ENCODE data around the gene C19orf44.
"Not testable (repeated sequence)": the region's sequence is repeated elsewhere in the genome, so short reads cannot be mapped to it uniquely, and the experiment has no call there.

The C19orf44 gene

DNA sequence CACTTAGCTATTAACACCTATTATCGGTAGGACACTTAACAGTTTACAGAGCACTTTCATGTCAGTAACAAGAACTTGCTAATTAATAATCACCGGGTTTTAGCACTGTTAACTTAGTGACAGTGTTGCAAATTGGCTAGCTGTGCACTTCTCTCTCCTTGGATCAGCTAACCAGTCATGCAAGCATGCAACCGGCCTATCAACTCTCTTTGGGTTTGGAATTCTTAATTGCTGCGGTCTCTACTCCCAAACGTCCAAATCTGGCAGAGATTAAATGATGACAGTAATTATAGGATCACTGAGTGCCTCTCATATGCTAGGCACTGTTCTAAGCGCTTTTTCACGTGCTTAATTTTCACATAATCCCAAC lies 25.7 kb upstream of the C19orf44 start:
- no peak for DNase-seq

DNA sequence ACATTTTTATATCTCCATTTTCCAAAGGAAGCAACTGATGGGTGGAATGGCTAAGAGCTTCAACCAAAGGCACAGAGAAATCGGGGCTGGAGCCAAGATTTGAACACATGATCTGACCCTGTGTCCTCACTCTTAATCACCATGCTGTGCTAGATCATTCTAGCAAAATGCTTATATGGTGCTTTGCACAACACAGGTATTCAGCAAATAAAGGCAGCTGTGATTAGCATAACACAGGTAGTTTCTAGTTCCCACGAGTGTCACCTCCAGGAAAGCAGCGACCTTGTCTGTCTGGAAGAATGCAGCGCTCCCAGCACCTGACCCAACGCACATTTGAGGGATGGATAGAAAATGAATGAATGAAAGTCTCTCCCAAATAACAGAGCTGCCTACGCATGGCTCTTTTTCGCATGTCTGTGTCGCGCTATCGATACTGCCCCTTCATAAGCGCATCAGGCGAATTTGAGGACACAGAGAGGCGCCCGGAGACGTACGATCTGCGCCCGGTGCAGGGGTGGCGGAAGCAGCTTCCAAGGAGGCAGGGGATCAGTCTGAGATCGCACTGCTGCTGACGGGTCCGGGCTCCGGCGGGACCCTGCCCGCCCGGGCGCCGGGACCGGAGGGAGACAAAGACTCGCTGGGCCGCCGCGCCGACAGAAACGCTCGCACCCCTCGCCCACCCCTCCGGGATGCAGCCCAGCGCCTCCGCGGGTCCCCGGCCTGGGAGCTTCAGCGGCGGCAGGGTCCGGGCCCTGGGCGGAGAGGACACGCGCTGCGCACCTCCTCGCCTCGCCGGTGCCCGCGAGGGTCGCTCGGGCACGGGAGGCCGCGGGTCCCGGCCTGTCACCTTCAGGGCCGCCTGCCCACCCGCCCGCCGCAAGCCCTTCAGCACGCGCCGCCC lies 25.0 kb upstream of the C19orf44 start:
- DNase-seq, result no peak

DNA sequence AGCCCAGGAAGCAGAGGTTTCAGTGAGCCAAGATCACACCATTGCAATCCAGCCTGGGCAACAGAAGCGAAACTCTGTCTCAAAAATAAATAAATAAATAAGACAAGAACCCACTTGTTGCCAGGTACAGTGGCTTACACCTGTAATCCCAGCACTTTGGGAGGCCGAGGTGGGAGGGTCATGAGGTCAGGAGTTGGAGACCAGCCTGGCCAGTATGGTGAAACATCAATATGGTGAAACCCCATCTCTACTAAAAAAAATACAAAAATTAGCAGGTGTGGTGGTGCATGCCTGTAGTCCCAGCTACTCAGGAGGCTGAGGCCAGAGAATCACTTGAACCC lies 23.7 kb upstream of the C19orf44 start:
- DNase-seq, result not testable (repeated sequence)

DNA sequence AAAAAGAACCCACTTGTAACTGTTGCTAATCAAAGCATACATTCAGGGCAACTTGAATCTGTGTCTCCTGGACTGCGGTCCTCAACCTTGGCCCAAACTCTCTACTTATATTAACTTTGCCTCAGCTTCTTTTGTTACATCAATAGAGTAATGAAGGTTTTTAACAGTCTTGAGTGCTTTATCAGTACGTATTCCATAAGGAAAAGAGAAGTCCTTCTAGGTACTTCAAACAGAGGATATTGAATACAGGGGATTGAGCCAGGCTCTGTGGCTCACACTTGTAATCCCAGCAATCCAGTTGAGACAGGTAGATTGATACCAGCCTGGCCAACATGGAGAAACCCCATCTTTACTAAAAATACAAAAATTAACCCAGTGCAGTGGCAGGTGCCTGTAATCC lies 23.2 kb upstream of the C19orf44 start:
- DNase-seq, result no peak

DNA sequence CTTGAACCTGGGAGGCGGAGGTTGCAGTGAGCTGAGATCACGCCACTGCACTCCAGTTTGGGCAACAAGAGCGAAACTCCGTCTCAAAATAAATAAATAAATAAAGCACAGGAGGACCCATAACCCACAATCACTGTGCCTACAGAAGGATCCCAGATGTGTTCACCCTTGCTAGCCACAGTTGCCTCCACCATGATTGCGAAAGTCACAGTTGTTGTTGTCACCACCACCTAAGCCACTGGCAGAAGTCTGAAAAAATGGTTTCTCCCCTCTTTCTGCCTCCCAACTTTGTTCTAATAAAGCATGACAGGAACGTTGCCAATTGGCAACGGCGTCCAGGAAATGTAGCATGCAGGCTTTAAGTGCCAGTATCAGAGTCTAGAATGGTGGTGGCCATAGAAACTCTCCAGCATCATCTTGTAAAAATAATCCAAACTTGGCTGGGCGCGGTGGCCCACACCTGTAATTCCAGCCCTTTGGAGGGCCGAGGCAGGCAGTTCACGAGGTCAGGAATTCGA lies 22.3 kb upstream of the C19orf44 start:
- DNase-seq, result no peak

DNA sequence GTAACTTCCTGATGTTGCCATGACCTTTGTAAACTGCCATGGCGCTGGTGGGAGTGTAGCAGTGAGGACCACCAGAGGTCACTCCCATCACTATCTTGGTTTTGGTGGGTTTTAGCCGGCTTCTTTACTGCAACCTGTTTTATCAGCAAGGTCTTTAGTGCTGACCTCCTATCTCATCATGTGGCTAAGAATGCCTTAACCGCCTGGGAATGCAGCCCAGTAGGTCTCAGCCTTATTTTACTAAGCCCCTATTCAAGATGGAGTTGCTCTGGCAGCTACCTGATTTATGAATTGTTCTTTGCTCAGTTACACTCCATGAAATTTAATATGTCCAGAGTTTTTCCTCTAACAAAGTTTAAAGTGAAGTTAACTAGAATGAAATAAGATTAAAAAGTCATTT lies 19.8 kb upstream of the C19orf44 start:
- DNase-seq, result no peak

DNA sequence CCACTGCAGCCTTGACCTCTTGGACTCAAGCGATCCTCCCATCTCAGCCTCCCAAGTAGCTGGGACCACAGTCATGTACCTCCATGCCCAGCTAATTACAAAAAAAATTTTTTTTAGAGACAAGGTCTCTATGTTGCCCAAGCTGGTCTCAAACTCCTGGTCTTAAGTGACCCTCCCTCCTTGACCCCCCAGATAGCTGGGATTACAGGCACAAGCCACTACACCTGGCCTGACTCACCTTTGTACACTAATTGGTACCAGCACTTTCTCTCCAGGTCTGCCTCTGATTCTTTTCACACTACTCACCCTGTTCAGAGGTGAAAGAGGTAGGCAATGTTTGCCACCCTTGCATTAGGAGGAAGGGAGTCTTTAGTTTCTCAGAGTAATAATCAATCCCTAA lies 18.9 kb upstream of the C19orf44 start:
- no peak for DNase-seq

DNA sequence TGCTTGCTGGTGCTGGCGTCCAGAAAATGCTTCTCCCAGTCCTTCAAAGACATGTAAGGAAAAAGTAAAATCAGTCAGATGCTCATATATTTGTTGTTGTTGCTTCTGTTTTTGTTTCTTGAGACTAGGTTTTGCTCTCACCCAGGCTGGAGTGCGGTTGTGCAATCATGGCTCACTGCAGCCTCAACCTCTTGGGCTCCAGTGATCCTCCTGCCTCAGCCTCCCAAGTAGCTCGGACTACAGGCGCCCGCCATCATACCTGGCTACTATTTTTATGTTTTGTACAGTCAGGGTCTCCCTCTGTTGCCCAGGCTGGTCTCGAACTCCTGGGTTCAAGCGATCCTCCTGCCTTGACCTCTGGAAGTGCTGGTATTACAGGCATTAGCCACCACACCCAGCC lies 13.4 kb upstream of the C19orf44 start:
- no peak for DNase-seq

DNA sequence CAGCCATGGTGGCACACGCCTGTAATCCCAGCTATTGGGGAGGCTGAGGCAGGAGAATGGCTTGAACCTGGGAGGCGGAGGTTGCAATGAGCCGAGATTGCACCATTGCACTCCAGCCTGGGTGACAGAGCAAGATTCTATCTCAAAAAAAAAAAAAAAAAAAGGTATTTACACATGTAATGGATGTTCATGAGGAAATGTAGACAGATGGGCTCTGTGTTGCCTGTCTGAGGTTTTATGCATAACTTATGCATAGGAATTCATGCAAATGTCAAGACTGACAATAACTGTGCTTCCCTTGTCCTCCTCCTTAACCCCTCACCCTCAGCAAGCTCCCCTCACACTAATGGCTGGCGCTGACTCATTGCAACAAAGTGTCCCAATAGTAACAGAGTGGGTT lies 9.7 kb upstream of the C19orf44 start:
- not testable (repeated sequence) for DNase-seq

DNA sequence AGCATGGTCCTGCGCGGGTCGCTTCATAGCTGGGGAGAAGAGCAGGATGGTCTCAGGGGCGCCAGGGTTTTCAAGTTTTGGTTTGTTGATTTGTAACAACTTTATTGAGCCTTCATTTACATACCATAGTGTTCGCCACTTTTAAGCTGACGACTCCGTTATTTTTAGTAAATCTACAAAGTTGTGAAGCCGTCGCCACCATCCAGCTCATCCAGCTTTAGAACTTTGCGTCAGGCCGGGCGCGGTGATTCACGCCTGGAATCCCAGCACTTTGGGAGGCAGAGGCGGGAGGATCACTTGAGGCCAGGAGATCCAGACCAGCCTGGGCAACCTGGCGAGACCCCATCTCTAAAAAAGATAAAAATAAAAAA lies 404 bp downstream of the C19orf44 start:
- DNase-seq, result no peak

DNA sequence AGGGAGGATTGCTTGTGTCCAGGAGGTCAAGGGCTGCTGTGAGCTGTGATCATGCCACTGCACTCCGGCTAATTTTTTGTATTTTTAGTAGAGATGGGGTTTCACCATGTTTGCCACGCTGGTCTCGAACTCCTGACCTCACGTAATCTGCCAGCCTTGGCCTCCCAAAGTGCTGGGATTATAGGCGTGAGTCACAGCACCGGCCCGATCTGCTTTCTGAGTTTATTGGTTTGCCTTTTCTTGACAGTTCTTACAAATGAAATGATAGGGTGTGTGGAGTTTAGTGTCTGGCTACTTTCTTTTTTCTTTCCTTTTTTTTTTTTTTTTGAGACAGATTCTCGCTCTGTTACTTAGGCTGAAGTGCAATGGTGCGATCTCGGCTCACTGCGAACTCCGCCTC lies 848 bp downstream of the C19orf44 start:
- DNase-seq, result no peak

DNA sequence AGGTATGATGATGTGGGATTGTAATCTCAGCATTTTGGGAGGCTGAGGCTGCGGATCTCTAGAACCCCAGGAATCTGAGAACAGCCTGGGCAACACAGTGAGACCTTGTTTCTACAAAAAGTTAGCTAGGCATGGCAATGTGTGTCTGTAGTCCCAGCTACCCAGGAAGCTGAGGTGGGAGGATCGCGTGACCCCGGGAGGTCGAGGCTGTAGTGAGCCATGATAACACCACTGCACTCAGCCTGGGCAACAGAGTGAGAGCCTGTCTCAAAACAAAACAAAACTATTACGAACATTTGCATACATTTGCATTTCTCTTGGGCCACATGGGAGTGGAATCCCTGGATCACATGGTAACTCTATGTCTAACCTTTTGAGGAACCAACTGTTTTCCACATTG lies 1.6 kb downstream of the C19orf44 start:
- no peak for DNase-seq

DNA sequence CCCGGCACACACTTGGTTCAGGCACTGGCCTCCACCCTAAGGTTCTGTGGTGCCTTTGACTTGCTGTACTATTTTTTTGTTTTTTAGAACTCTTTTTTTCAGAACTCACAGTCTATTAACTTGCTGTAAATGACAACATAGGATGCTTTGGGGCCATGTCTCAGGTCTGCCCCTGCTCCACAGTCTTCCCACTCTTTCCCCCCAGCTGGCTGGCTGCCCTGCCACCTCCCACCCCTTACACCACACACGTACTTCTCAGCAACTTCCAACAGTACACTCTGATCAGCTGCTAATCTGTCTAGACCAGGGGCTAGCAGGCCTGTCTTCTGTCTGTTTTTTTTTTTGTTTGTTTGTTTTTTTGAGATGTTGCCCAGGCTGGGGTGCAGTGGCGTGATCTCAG lies 8.1 kb downstream of the C19orf44 start:
- DNase-seq, result no peak

DNA sequence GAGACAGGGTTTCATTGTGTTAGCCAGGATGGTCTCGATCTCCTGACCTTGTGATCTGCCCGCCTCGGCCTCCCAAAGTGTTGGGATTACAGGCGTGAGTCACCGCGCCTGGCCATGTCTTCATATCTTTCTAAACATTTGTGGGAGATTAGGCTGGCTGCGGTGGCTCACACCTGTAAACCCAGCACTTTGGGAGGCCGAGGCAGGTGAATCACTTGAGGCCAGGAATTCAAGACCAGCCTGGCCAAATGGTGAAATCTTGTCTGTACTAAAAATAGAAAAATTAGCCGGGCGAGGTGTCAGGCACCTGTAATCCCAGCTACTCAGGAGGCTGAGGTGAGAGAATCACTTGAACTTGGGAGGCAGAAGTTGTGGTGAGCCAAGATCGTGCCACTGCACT lies 10.0 kb downstream of the C19orf44 start:
- not testable (repeated sequence) for DNase-seq

DNA sequence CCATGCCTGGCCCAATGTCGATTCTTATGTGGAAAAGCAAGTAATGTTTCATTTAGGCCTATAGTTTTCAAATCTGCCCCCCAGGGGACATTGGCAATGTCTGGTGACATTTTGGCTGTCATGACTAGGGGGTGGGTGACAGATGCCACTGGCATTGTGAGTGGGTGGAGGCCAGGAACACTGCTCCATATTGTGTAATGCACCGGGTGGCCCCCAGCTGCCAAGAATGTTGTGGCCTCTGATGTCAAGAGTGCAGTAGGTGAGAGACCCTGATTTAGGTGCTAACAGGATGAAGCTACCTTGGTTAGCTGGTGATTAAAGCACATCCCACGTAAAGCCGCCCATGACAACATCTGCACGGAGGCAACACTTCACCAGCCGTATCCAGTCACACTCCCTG lies 10.8 kb downstream of the C19orf44 start:
- no peak for DNase-seq

DNA sequence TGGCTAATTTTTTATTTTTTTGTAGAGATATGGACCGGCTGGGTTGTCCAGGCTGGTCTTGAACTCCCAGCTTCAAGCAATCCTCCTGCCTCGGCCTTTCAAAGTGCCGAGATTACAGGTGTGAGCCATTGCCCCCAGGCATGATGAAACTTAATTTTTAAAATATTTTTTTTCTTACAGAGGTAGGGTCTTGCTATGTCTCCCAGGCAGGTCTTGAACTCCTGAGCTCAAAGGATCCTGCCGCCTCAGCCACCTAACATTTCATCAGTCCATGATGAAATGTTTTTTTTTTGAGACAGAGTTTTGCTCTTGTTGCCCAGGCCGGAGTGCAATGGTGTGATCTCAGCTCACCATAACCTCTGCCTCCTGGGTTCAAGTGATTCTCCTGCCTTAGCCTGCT lies 12.4 kb downstream of the C19orf44 start:
- DNase-seq, result no peak

DNA sequence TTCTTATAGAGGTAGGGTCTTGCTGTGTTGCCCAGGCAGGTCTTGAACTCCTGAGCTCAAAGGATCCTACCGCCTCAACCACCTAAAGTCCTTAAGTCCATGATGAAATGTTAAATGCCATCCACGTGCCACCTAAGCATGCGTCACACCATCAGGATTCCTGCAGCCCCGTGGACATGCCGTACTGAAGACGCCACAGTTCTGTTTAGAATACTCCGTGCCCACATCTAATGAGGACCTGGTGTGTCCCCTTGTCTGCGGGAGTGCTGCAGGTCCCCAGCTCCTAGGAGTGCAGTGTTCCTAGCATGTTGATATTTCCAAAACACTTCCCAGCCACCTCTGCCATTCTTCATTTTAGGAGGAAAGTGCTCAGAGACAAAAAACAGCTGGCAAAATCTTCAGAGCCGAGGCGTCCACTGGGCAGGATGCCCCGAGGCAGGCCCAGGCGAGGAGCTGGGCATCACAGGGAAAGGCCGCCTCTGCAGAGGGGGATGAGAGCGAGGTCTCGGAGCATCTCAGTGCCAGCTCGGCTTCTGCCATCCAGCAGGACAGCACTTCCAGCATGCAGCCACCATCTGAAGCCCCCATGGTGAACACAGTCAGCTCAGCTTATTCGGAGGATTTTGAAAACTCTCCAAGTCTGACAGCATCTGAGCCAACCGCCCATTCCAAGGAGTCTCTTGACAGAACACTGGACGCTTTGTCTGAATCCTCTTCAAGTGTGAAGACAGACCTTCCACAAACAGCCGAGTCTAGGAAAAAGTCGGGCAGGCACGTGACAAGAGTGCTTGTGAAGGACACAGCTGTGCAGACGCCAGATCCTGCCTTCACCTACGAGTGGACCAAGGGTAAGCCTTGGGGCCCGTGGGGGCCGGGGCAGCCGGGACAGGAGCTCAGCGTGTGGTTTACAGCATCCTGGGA lies 13.2 kb downstream of the C19orf44 start:
- no peak for DNase-seq

DNA sequence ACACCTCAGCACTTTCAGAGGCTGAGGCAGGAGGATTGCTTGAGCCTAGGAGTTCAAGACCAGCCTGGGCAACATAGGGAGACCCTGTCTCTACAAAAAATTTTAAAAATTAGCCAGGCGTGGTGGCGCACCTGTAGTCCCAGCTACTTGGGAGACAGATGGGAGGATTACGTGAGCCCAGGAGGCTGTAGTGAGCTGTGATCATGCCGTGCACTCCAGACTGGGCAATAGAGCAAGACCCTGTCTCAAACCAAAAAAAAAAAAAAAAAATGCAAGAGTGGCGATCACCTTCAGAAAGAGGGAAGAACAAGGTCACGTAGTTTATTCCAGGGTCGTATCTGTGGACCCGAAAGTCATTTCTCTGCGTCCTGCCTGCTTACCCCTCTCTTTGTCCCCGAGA lies 16.4 kb downstream of the C19orf44 start:
- not testable (repeated sequence) for DNase-seq

DNA sequence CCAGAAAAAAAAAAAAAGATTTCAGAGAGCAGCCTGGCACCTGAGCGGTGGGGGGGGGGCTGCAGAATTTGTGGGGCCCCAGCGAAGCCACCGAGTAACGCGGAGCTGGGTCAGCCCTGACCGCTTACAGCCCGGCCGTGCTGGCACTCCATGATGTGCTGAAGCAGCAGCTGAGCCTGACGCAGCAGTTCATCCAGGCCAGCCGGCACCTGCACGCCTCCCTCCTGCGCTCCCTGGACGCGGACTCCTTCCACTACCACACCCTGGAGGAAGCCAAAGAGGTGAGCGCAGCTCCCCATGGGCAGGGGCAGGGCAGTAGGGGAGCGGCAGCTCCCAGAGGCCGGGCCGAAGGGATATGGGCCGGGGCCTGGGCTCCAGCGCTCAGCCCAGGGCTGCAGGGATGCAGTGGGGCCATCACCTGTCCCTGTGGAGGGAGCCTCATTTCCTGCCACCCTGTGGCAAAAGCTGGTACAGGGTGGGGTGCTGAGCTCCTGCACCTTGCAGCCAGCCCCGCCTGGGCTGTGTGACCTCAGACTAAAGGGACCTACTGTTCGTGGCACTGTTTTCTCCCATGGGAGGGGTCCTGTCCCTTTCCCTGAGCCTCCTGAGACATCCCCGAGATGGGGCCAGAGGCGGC lies 18.3 kb downstream of the C19orf44 start:
- no peak for DNase-seq

DNA sequence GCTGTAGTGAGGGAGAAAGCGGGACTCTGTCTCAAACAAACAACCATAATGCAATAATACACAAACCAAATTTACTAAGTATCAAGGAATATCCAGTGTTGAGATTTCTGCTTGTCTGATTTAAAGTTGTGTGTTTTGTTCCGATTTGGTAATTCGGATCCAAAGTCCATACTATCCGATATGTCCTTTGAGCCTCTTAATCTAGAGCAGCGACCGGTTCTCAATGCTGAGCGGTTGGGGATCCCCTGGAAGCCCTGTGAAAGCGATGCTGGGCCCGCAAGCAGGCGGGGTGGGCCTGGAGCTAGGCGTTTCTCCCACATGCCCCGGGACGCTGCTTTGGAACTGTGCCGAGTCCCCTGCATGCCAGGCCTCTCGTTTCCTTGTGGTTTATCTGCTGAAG lies 20.2 kb downstream of the C19orf44 start:
- no peak for DNase-seq

DNA sequence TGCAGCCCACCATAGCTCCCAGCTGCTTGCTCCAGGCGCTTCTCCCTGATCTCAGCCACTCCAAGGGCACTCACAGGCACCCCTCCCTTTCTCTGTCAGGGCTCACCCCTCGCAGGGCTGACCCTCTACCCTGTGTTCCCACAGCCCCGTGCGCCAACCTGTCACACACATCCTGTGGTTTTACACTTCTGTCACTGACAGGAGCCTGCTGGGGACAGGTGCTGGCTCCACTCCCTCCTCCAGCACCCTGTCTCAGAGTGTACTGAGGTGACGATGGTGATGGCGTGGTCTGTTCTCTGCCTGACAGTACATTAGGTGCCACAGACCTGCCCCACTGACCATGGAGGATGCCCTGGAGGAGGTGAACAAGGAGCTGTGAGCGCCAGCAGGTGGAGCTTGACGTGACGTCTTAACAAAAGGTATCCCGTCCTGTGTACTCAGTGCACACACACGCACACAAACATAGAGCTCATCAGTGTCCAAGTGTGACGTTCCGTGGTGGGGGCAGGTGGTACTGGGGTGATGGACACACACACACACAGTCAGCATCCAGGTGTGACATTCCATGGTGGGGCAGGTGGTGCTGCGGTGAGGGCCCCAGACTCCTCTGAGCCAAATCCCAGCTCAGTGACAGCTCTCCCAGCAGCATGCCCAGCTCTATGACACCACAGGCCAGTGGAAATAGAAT lies 20.9 kb downstream of the C19orf44 start:
- DNase-seq, result no peak

DNA sequence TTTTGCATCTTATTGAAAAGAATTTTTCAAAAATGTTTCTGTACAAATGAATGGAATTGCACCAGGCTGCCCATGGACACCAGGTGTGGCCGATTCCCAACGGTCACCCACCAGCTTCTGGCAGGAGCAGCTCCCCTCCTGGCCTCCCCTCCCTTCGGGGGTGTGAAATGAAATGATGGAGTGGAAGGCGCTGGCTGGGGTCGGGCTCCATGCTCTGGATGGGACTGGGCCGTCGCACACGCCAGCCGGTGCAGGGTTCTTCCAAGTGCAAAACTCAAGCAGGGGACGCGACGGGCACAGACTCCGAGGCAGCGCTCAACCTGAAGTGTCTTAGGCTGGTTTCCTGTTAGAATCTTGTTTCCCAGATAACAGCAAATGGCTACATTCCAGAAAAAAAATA lies 21.9 kb downstream of the C19orf44 start:
- DNase-seq, result no peak

All from activated naive CD4-positive, alpha-beta T cell (primary cell).